CD4-positive, alpha-beta T cell treated with Interleukin-21 for 1 hour (primary cell): ENCODE results near the gene MAST2.
"Not testable (repeated sequence)": the region's sequence is repeated elsewhere in the genome, so short reads cannot be mapped to it uniquely, and the experiment has no call there.

Experiments used
- DNase-seq: peaks from one replicate; pipeline ENCODE4 v3.0.0-alpha.2; 2020

Gene MAST2

GRCh38 chr1:45952072-45952471, 148.7 kb downstream of the MAST2 start:
- DNase-seq, result no peak

GRCh38 chr1:45953934-45954847, 150.8 kb downstream of the MAST2 start:
- DNase-seq, result no peak

- no peak for DNase-seq
Observed at GRCh38 chr1:45957684-45958083, 154.3 kb downstream of the MAST2 start.

- no peak for DNase-seq
Observed at GRCh38 chr1:45958317-45958716, 154.9 kb downstream of the MAST2 start.

- no peak for DNase-seq
Observed at GRCh38 chr1:45960930-45961715, 157.7 kb downstream of the MAST2 start.

- DNase-seq, result not testable (repeated sequence)
Observed at GRCh38 chr1:45961936-45962335, 158.5 kb downstream of the MAST2 start.

- no peak for DNase-seq
Observed at GRCh38 chr1:45968941-45969666, 165.7 kb downstream of the MAST2 start.

GRCh38 chr1:45969866-45970265, 166.5 kb downstream of the MAST2 start:
- no peak for DNase-seq

GRCh38 chr1:45971335-45971734, 167.9 kb downstream of the MAST2 start:
- no peak for DNase-seq

GRCh38 chr1:45971922-45972531, 168.6 kb downstream of the MAST2 start:
- DNase-seq, result no peak

GRCh38 chr1:45972621-45973020, 169.2 kb downstream of the MAST2 start:
- DNase-seq, result no peak

GRCh38 chr1:45973121-45973520, 169.7 kb downstream of the MAST2 start:
- DNase-seq, result no peak

GRCh38 chr1:45974541-45975269, 171.3 kb downstream of the MAST2 start:
- no peak for DNase-seq

- DNase-seq, result no peak
Observed at GRCh38 chr1:45976623-45977022, 173.2 kb downstream of the MAST2 start.

GRCh38 chr1:45979074-45979777, 175.8 kb downstream of the MAST2 start:
- no peak for DNase-seq

GRCh38 chr1:45979778-45980176, 176.4 kb downstream of the MAST2 start:
- DNase-seq, result no peak

GRCh38 chr1:45982359-45982758, 178.9 kb downstream of the MAST2 start:
- no peak for DNase-seq

GRCh38 chr1:45983967-45984366, 180.6 kb downstream of the MAST2 start:
- DNase-seq, result no peak

GRCh38 chr1:45987204-45987603, 183.8 kb downstream of the MAST2 start:
- DNase-seq, result no peak

GRCh38 chr1:45989249-45989648, 185.8 kb downstream of the MAST2 start:
- no peak for DNase-seq

- no peak for DNase-seq
Observed at GRCh38 chr1:45994423-45994822, 191.0 kb downstream of the MAST2 start.
